Stomach (tissue), 9 donors: ENCODE measurements around the gene ESR2. TPM values are rescaled to one million over a fixed set of nuclear protein-coding genes. Genes with fewer than 3 reads are reported as not detected.

ENCODE experiments used
- DNase-seq, 2 donors: peaks; one replicate each; pipeline versions ENCODE4 v3.0.0 to v3.0.0-alpha.2; 2013 to 2019
- H3K27ac ChIP-seq, 5 donors: fragments of 200-600 bp in 4 of 5; sonication (generic) in 4 of 5; one replicate each; pipeline ENCODE4 v1.5.1; 2013 to 2019; ENCODE audit warnings: mild to moderate bottlenecking in 1 of 5, moderate library complexity in 1 of 5
- H3K27me3 ChIP-seq, 3 donors: fragments of 200-600 bp; sonication (generic); one replicate each; pipeline ENCODE4 v1.5.1; 2017 to 2019; ENCODE audit warnings: mixed run types in 1 of 3
- H3K36me3 ChIP-seq, 4 donors: fragments of 200-600 bp; sonication (generic); 1 replicate in 3 of 4; 2 replicates in 1 of 4; pipeline ENCODE4 v1.5.1; 2016 to 2019
- H3K4me1 ChIP-seq, 4 donors: fragments of 200-600 bp; sonication (generic); one replicate each; pipeline ENCODE4 v1.5.1; 2016 to 2019
- H3K4me3 ChIP-seq, 4 donors: fragments of 200-600 bp; sonication (generic) in 3 of 4; one replicate each; pipeline ENCODE4 v1.5.1; 2016 to 2019; ENCODE audit warnings: mild to moderate bottlenecking in 1 of 4
- H3K9me3 ChIP-seq, 4 donors: fragments of 200-600 bp; sonication (generic); one replicate each; pipeline ENCODE4 v1.5.1; 2016 to 2019
- CTCF ChIP-seq, 7 experiments: fragments of 450-650 bp in 4 of 7; fragments of 200-600 bp in 3 of 7; sonication (generic) in 3 of 7; IDR thresholded peaks; one replicate each; pipeline ENCODE4 v1.5.1; 2016 to 2019; ENCODE audit warnings: antibody characterized with exemption in 7 of 7, control low read depth in 2 of 7, mild to moderate bottlenecking in 1 of 7
- EP300 ChIP-seq: sonication (generic); formaldehyde crosslinking; IDR thresholded peaks from one replicate; pipeline ENCODE4 v1.6.1; 2017; ENCODE audit warnings: antibody characterized with exemption
- POLR2A ChIP-seq, 4 donors: fragments of 450-650 bp; IDR thresholded peaks; one replicate each; pipeline ENCODE4 v1.6.1; 2016; ENCODE audit warnings: antibody characterized with exemption in 4 of 4, control low read depth in 2 of 4, mild to moderate bottlenecking in 1 of 4, moderate library complexity in 1 of 4
- POLR2AphosphoS5 ChIP-seq, 3 donors: sonication (generic); formaldehyde crosslinking; IDR thresholded peaks; one replicate each; pipeline ENCODE4 v1.6.1; 2016; ENCODE audit warnings: antibody characterized with exemption in 3 of 3
- whole genome bisulfite sequencing, 5 donors: extraction: QIAGEN DNeasy Blood & Tissue Kit in 3 of 5; methylation state at CpG; one replicate each; pipeline versions ENCODE4 v1.1.5 to v1.1.7; 2013 to 2018; 5-methylcytosine and 5-hydroxymethylcytosine counted together
- intact Hi-C: fragments of 100-400 bp; cut with DNase I; formaldehyde crosslinking; loops from one replicate; pipeline ENCODE4 v1.15.1; 2023; ENCODE audit warnings: low total_unique reads
- polyA plus RNA-seq, 3 donors: library from polyadenylated mRNA; stranded (reverse); fragments of 200-250 nt; gene quantifications; one replicate each; pipeline ENCODE4 v1.2.3, GENCODE V29; 2013
- total RNA-seq, 5 donors: library from RNA; depleted of rRNA; stranded (reverse); fragments of >200 nt; gene quantifications; one replicate each; pipeline versions ENCODE4 v1.1.0 to v1.2.3, GENCODE V29; 2014 to 2016
- donor health status: healthy with polysubstance abuse.
- donor health status: Bipolar disorder and iron deficiency.
- donor health status: healthy.

ESR2 gene
- total and polyA plus RNA-seq, 8 donors: 0.08 to 1.3 (median 0.58) TPM; not detected in 5

- no peak overlapping the region for H3K27ac ChIP-seq
- H3K9me3 ChIP-seq: no peaks in the 10 kb centered on the region
- peaks cover 11 to 41% (median 24%) of the 10 kb centered on the region in 4 donors for H3K4me1 ChIP-seq
- no peaks in the 10 kb centered on the region for H3K27me3 ChIP-seq
- H3K36me3 ChIP-seq: peaks cover 0 to 11% (median 7%) of the 10 kb centered on the region in 4 donors
- WGBS, 5 donors: 87 to 96% (median 90%) methylated on average over 16 to 18 of the region's 18 CpGs
- no peak overlapping the region for H3K4me3 ChIP-seq
- no peak for DNase-seq
- no peak for TF ChIP-seq EP300
- no peak for TF ChIP-seq CTCF (IDR thresholded peaks at IDR 0.05)
- no peak for TF ChIP-seq POLR2A (IDR thresholded peaks at IDR 0.05)
- no peak for TF ChIP-seq POLR2AphosphoS5 (IDR thresholded peaks at IDR 0.05)
- intact Hi-C loops: no loop called here
These were observed 92.1 kb downstream of the ESR2 start for GRCh38 chr14:64201921-64202545.

- no peak for TF ChIP-seq POLR2A (IDR thresholded peaks at IDR 0.05)
- TF ChIP-seq CTCF (IDR thresholded peaks at IDR 0.05): no peak
- no peak for TF ChIP-seq POLR2AphosphoS5 (IDR thresholded peaks at IDR 0.05)
- TF ChIP-seq EP300: no peak
- Histone ChIP-seq H3K27ac (peak overlapping the region in 2 of 5 donors; percentile 4 to 29), H3K4me3 (no peak overlapping the region), H3K4me1 (peaks cover 19 to 48% (median 31%) of the 10 kb centered on the region in 4 donors), H3K27me3 (no peaks in the 10 kb centered on the region), H3K36me3 (peaks cover 0 to 11% (median 7%) of the 10 kb centered on the region in 4 donors), H3K9me3 (no peaks in the 10 kb centered on the region)
- WGBS, 5 donors: 37 to 80% (median 52%) methylated on average over 7 of the region's 7 CpGs
- intact Hi-C loops: no loop called here
- peak; percentile 54 to 79 for DNase-seq
These were observed 92.9 kb downstream of the ESR2 start for GRCh38 chr14:64201296-64201695.

GRCh38 chr14:64200170-64200569 is 94.0 kb downstream of the ESR2 start:
- H3K4me1 ChIP-seq: peaks cover 25 to 59% (median 40%) of the 10 kb centered on the region in 4 donors
- no peaks in the 10 kb centered on the region for H3K27me3 ChIP-seq
- intact Hi-C loops: no loop called here
- H3K36me3 ChIP-seq: peaks cover 0 to 10% (median 5%) of the 10 kb centered on the region in 4 donors
- peak overlapping the region in 4 of 5 donors; percentile 11 to 44 (median 22) for H3K27ac ChIP-seq
- WGBS, 5 donors: 19 to 53% (median 25%) methylated on average over 4 of the region's 4 CpGs
- TF ChIP-seq EP300: no peak
- no peak for TF ChIP-seq POLR2A (IDR thresholded peaks at IDR 0.05)
- TF ChIP-seq CTCF (IDR thresholded peaks at IDR 0.05): no peak
- TF ChIP-seq POLR2AphosphoS5 (IDR thresholded peaks at IDR 0.05): no peak
- peak in 1 of 2 donors; percentile 59 for DNase-seq
- H3K4me3 ChIP-seq: no peak overlapping the region
- no peaks in the 10 kb centered on the region for H3K9me3 ChIP-seq

- Histone ChIP-seq H3K27ac (no peak overlapping the region), H3K9me3 (no peaks in the 10 kb centered on the region), H3K36me3 (peaks cover 0 to 8% (median 3%) of the 10 kb centered on the region in 4 donors), H3K4me3 (no peak overlapping the region), H3K4me1 (peaks cover 37 to 76% (median 53%) of the 10 kb centered on the region in 4 donors), H3K27me3 (no peaks in the 10 kb centered on the region)
- 79 to 90% (median 88%) methylated on average over 3 of the region's 3 CpGs for WGBS, 5 donors
- TF ChIP-seq POLR2A (IDR thresholded peaks at IDR 0.05) (no peak), CTCF (IDR thresholded peaks at IDR 0.05) (no peak), EP300 (no peak), POLR2AphosphoS5 (IDR thresholded peaks at IDR 0.05) (no peak)
- DNase-seq: no peak
- intact Hi-C loops: no loop called here
These were observed 95.7 kb downstream of the ESR2 start for GRCh38 chr14:64198486-64198885.
